CD4-positive, alpha-beta T cell treated with Interleukin-17A for 4 hours (primary cell): ENCODE results near the gene RARRES1.

Experiments used
- DNase-seq: peaks from one replicate; pipeline ENCODE4 v3.0.0-alpha.2; 2020; ENCODE audit warnings: mixed read lengths

Gene RARRES1

GRCh38 chr3:158731938-158732855 lies at the start of gene RARRES1:
Gene RARRES1, minus strand, starts transcription at chr3:158732457. Its CDS starts 42 bp downstream, at chr3:158732415.
- peak; percentile 50 for DNase-seq

GRCh38 chr3:158781849-158782248 lies 49.6 kb upstream of the RARRES1 start:
- no peak for DNase-seq

- no peak for DNase-seq
Observed at GRCh38 chr3:158781191-158781590, 48.9 kb upstream of the RARRES1 start.

- DNase-seq, result no peak
Observed at GRCh38 chr3:158780766-158781165, 48.5 kb upstream of the RARRES1 start.

- DNase-seq, result no peak
Observed at GRCh38 chr3:158777161-158777873, 45.1 kb upstream of the RARRES1 start.

- DNase-seq, result no peak
Observed at GRCh38 chr3:158776531-158776930, 44.3 kb upstream of the RARRES1 start.

- DNase-seq, result no peak
Observed at GRCh38 chr3:158775426-158776410, 43.5 kb upstream of the RARRES1 start.

- no peak for DNase-seq
Observed at GRCh38 chr3:158774965-158775364, 42.7 kb upstream of the RARRES1 start.

- no peak for DNase-seq
Observed at GRCh38 chr3:158773845-158774830, 41.9 kb upstream of the RARRES1 start.

- no peak for DNase-seq
Observed at GRCh38 chr3:158773166-158773565, 40.9 kb upstream of the RARRES1 start.

- DNase-seq, result no peak
Observed at GRCh38 chr3:158771982-158772381, 39.7 kb upstream of the RARRES1 start.

GRCh38 chr3:158771577-158771976 lies 39.3 kb upstream of the RARRES1 start:
- no peak for DNase-seq

GRCh38 chr3:158770741-158771350 lies 38.6 kb upstream of the RARRES1 start:
- DNase-seq, result no peak

- no peak for DNase-seq
Observed at GRCh38 chr3:158769952-158770740, 37.9 kb upstream of the RARRES1 start.

- DNase-seq, result no peak
Observed at GRCh38 chr3:158769549-158769948, 37.3 kb upstream of the RARRES1 start.

GRCh38 chr3:158768881-158769543 lies 36.8 kb upstream of the RARRES1 start:
- DNase-seq, result no peak

- no peak for DNase-seq
Observed at GRCh38 chr3:158768361-158768787, 36.1 kb upstream of the RARRES1 start.

GRCh38 chr3:158766364-158766763 lies 34.1 kb upstream of the RARRES1 start:
- no peak for DNase-seq

- DNase-seq, result no peak
Observed at GRCh38 chr3:158765518-158766205, 33.4 kb upstream of the RARRES1 start.
